IMR-90 (cell line): ENCODE data around the gene CUBN. TPM values are rescaled to one million over a fixed set of nuclear protein-coding genes. Genes with fewer than 3 reads are reported as not detected.

Experiments used
- ATAC-seq: fragments of 200-7000 bp; cut with Tn5 transposase; 2 replicates; pipeline ENCODE4 v1.9.1; 2020; ENCODE audit warnings: low read depth, mild to moderate bottlenecking, moderate library complexity
- BruUV-seq: library from RNA; stranded (reverse); fragments of 400-500 nt; replicated peaks from 2 replicates; lab custom pipeline; 2021; lab: Mats Ljungman, UMichigan
- CTCF ChIA-PET: fragments of 300-600 bp; formaldehyde crosslinking; extraction: SDS; loops from one replicate; lab custom pipeline; 2021; ENCODE audit warnings: antibody characterized with exemption; lab: Yijun Ruan, JAX
- POLR2A ChIA-PET: fragments of 300-600 bp; sonication (Branson Sonifier 250); formaldehyde crosslinking; loops from one replicate; lab custom pipeline; 2022; ENCODE audit warnings: antibody characterized with exemption; ENCODE audit not compliant: unreplicated experiment; lab: Charles Lee
- DNase-seq: peaks from one replicate; pipeline ENCODE4 v3.0.0; 2013
- H2AFZ ChIP-seq: replicated peaks from 2 replicates; pipeline ENCODE3; 2013; ENCODE audit warnings: low read length, mild to moderate bottlenecking; ENCODE audit not compliant: poor library complexity
- H2AK5ac ChIP-seq: 2 replicates; pipeline ENCODE4 v1.6.1; 2013; ENCODE audit warnings: low read depth, low read length, inconsistent platforms
- H2AK9ac ChIP-seq: replicated peaks from 2 replicates; pipeline ENCODE3; 2013; ENCODE audit warnings: mild to moderate bottlenecking, low read depth, low read length, moderate library complexity; ENCODE audit not compliant: poor library complexity
- H2BK120ac ChIP-seq: 2 replicates; pipeline ENCODE4 v1.6.1; 2013; ENCODE audit warnings: low read depth, low read length, inconsistent platforms
- H2BK15ac ChIP-seq: 3 replicates; pipeline ENCODE4 v1.6.1; 2013; ENCODE audit warnings: low read depth, low read length, inconsistent platforms
- H2BK20ac ChIP-seq: 2 replicates; pipeline ENCODE4 v1.6.1; 2013; ENCODE audit warnings: low read depth, mild to moderate bottlenecking, inconsistent platforms, low read length, moderate library complexity
- H2BK5ac ChIP-seq: 2 replicates; pipeline ENCODE4 v1.6.1; 2013; ENCODE audit warnings: mild to moderate bottlenecking, low read depth, low read length, inconsistent platforms; ENCODE audit not compliant: poor library complexity, severe bottlenecking
- H3K14ac ChIP-seq: replicated peaks from 2 replicates; pipeline ENCODE4 v1.6.1; 2013; ENCODE audit warnings: low read depth, low read length, inconsistent platforms
- H3K18ac ChIP-seq: 2 replicates; pipeline ENCODE4 v1.6.1; 2013; ENCODE audit warnings: low read depth, low read length, control low read depth
- H3K23ac ChIP-seq: 2 replicates; pipeline ENCODE4 v1.6.1; 2013; ENCODE audit warnings: low read depth, low read length, inconsistent platforms
- H3K27ac ChIP-seq: 2 replicates; pipeline ENCODE4 v1.5.1; 2013; ENCODE audit warnings: mild to moderate bottlenecking, control low read depth, low read length; ENCODE audit not compliant: insufficient read depth
- H3K27me3 ChIP-seq: 2 replicates; pipeline ENCODE4 v1.6.1; 2013; ENCODE audit warnings: low read length; ENCODE audit not compliant: control insufficient read depth, insufficient read depth
- H3K36me3 ChIP-seq: 2 replicates; pipeline ENCODE4 v1.6.1; 2013; ENCODE audit warnings: low read length, mixed read lengths; ENCODE audit not compliant: control insufficient read depth, insufficient read depth
- H3K4ac ChIP-seq: 2 replicates; pipeline ENCODE4 v1.6.1; 2013; ENCODE audit warnings: low read depth, low read length, inconsistent platforms
- H3K4me1 ChIP-seq: 2 replicates; pipeline ENCODE4 v1.6.1; 2013; ENCODE audit warnings: low read length, mixed read lengths; ENCODE audit not compliant: control insufficient read depth, insufficient read depth
- H3K4me2 ChIP-seq: 2 replicates; pipeline ENCODE4 v1.6.1; 2013; ENCODE audit warnings: low read depth, mild to moderate bottlenecking, control low read depth, low read length, moderate library complexity
- H3K4me3 ChIP-seq: 2 replicates; pipeline ENCODE4 v1.5.1; 2013; ENCODE audit warnings: low read depth, mild to moderate bottlenecking, control low read depth, low read length, moderate library complexity; ENCODE audit not compliant: insufficient read depth
- H3K56ac ChIP-seq: 2 replicates; pipeline ENCODE4 v1.6.1; 2013; ENCODE audit warnings: low read length, inconsistent platforms; ENCODE audit not compliant: insufficient read depth; ENCODE audit errors: extremely low read depth
- H3K79me1 ChIP-seq, 2 experiments: 2 replicates each; pipeline ENCODE4 v1.6.1; 2013; ENCODE audit warnings: low read length in 2 of 2, inconsistent platforms in 1 of 2, low read depth in 1 of 2
- H3K9ac ChIP-seq: 2 replicates; pipeline ENCODE4 v1.6.1; 2013; ENCODE audit warnings: low read depth, low read length, control low read depth
- H3K9me1 ChIP-seq: 2 replicates; pipeline ENCODE4 v1.6.1; 2013; ENCODE audit warnings: low read length, inconsistent platforms; ENCODE audit not compliant: insufficient read depth
- H3K9me3 ChIP-seq: 2 replicates; pipeline ENCODE4 v1.6.1; 2013; ENCODE audit warnings: low read length; ENCODE audit not compliant: control insufficient read depth, insufficient read depth
- H4K20me1 ChIP-seq: 2 replicates; pipeline ENCODE4 v1.6.1; 2013; ENCODE audit warnings: low read length, inconsistent platforms; ENCODE audit not compliant: insufficient read depth
- H4K5ac ChIP-seq: 2 replicates; pipeline ENCODE4 v1.6.1; 2013; ENCODE audit warnings: mild to moderate bottlenecking, low read depth, low read length, control low read depth
- H4K8ac ChIP-seq, 2 experiments: 2 replicates each; pipeline ENCODE4 v1.6.1; 2013; ENCODE audit warnings: low read depth in 2 of 2, low read length in 2 of 2, control low read depth in 1 of 2, inconsistent platforms in 1 of 2
- H4K91ac ChIP-seq: 2 replicates; pipeline ENCODE4 v1.6.1; 2013; ENCODE audit warnings: low read depth, low read length, inconsistent platforms; ENCODE audit not compliant: insufficient read depth
- CHD1 ChIP-seq: IDR thresholded peaks from 2 replicates; pipeline ENCODE4 v1.6.1; 2012; ENCODE audit warnings: low read depth, low read length, improper control_type of control experiment
- NFE2L2 ChIP-seq: fragments of 150-350 bp; IDR thresholded peaks from 2 replicates; pipeline ENCODE4 v1.6.1; 2016; ENCODE audit warnings: low read depth, mild to moderate bottlenecking, low read length
- RAD21 ChIP-seq: IDR thresholded peaks from 2 replicates; pipeline ENCODE4 v1.6.1; 2012; ENCODE audit warnings: low read length, improper control_type of control experiment
- RCOR1 ChIP-seq: IDR thresholded peaks from 2 replicates; pipeline ENCODE4 v1.6.1; 2012; ENCODE audit warnings: mild to moderate bottlenecking, low read length, improper control_type of control experiment; ENCODE audit not compliant: insufficient replicate concordance
- USF2 ChIP-seq: fragments of 150-350 bp; IDR thresholded peaks from 2 replicates; pipeline ENCODE4 v1.6.1; 2017; ENCODE audit warnings: mild to moderate bottlenecking, antibody characterized with exemption, low read length, low read depth
- whole genome bisulfite sequencing, 2 experiments: methylation state at CpG; one replicate each; pipeline versions ENCODE4 v1.1.5 to v1.1.7; 2013; ENCODE audit warnings: missing lambda C conversion rate in 2 of 2; ENCODE audit not compliant: insufficient read length in 1 of 2; ENCODE audit errors: extremely low coverage in 2 of 2; 5-methylcytosine and 5-hydroxymethylcytosine counted together
- dilution Hi-C: fragments of 300-500 bp; cut with HindIII; formaldehyde crosslinking; loops from one replicate; pipeline ENCODE4 v1.14.3; 2018; ENCODE audit warnings: low sequenced_read_pairs; ENCODE audit not compliant: unreplicated experiment
- in situ Hi-C: fragments of 300-500 bp; cut with MboI; formaldehyde crosslinking; loops from 3 replicates; pipeline ENCODE4 v1.14.3; 2019; ENCODE audit warnings: low sequenced_read_pairs, inconsistent platforms, mixed read lengths
- intact Hi-C: fragments of 100-400 bp; cut with micrococcal nuclease; formaldehyde crosslinking; loops from 2 replicates; pipeline ENCODE4 v1.10.0; 2022
- polyA plus RNA-seq, 3 experiments: library from polyadenylated mRNA; depleted of rRNA; stranded (reverse); fragments of >200 nt; gene quantifications; 2 replicates each; pipeline ENCODE4 v1.2.3, GENCODE V29; 2012; ENCODE audit warnings: low replicate concordance in 1 of 3
- total RNA-seq: library from RNA; depleted of rRNA; stranded (reverse); fragments of >200 nt; gene quantifications from 2 replicates; pipeline ENCODE4 v1.2.3, GENCODE V29; 2012

CUBN gene
- total and polyA plus RNA-seq, 2 of the 4 experiments (the other 2 are of a cell fraction) = 0.19 to 0.54 TPM

GRCh38 chr10:17101257-17101909 is 28.2 kb downstream of the CUBN start:
- CTCF ChIA-PET = no interaction called here
- no peaks in the 10 kb centered on the region for H3K36me3 ChIP-seq
- no peak overlapping the region for H3K56ac ChIP-seq
- TF ChIP-seq NFE2L2 (no peak), RAD21 (no peak), RCOR1 (no peak), USF2 (no peak), CHD1 (no peak)
- no CpG with 5 or more reads among the region's 7 CpGs for WGBS, 2 experiments
- no peak overlapping the region for H3K18ac ChIP-seq
- H4K5ac ChIP-seq = no peak overlapping the region
- no peak overlapping the region for H2BK5ac ChIP-seq
- in situ Hi-C loops = no loop called here
- no peak overlapping the region for H2AK9ac ChIP-seq
- no peak overlapping the region for H2BK120ac ChIP-seq
- no TSS peak for BruUV-seq
- DNase-seq (no peak), ATAC-seq (no peak)
- H3K23ac ChIP-seq = no peak overlapping the region
- H3K79me1 ChIP-seq = no peaks in the 10 kb centered on the region
- POLR2A ChIA-PET = no interaction called here
- no peak overlapping the region for H2BK20ac ChIP-seq
- H3K27ac ChIP-seq = no peak overlapping the region
- no peak overlapping the region for H3K4me3 ChIP-seq
- H3K4me2 ChIP-seq = no peak overlapping the region
- no peaks in the 10 kb centered on the region; the same call in 1 of the 2 replicates for H3K9me1 ChIP-seq
- intact Hi-C loops = no loop called here
- H2AK5ac ChIP-seq = peak overlapping the region; percentile 43; the same call in 1 of the 2 replicates
- no peak overlapping the region; the same call in 1 of the 2 replicates for H3K4ac ChIP-seq
- no peak overlapping the region for H2BK15ac ChIP-seq
- no peaks in the 10 kb centered on the region for H4K20me1 ChIP-seq
- no peak overlapping the region for H4K8ac ChIP-seq
- no peak overlapping the region for H3K9ac ChIP-seq
- dilution Hi-C loops = no loop called here
- H3K9me3 ChIP-seq = no peaks in the 10 kb centered on the region
- no peak overlapping the region; the same call in 1 of the 2 replicates for H3K14ac ChIP-seq
- no peak overlapping the region for H2AFZ ChIP-seq
- peaks cover 2% of the 10 kb centered on the region; the same call in 1 of the 2 replicates for H3K4me1 ChIP-seq
- no peak overlapping the region for H4K91ac ChIP-seq
- H3K27me3 ChIP-seq = no peaks in the 10 kb centered on the region
